GM04504 (cell line): Measurements from ENCODE around the gene UBR1.
"Not testable (repeated sequence)": the region's sequence is repeated elsewhere in the genome, so short reads cannot be mapped to it uniquely, and the experiment has no call there.

Experiments used
- DNase-seq: peaks from one replicate; pipeline ENCODE4 v3.0.0-alpha.2; 2012; ENCODE audit warnings: low read depth

UBR1 gene

GRCh38 chr15:42973114-42973513 lies 132.7 kb downstream of the UBR1 start:
- DNase-seq, result no peak

GRCh38 chr15:42971830-42972229 lies 134.0 kb downstream of the UBR1 start:
- no peak for DNase-seq

GRCh38 chr15:42964476-42964875 lies 141.4 kb downstream of the UBR1 start:
- no peak for DNase-seq

GRCh38 chr15:42955518-42955917 lies 150.3 kb downstream of the UBR1 start:
- peak; percentile 38 for DNase-seq

- no peak for DNase-seq
Observed at GRCh38 chr15:42954291-42954690, 151.5 kb downstream of the UBR1 start.

- DNase-seq, result not testable (repeated sequence)
Observed at GRCh38 chr15:42948898-42949297, 156.9 kb downstream of the UBR1 start.

- no peak for DNase-seq
Observed at GRCh38 chr15:42940527-42940926, 165.3 kb downstream of the UBR1 start.

GRCh38 chr15:42939841-42940240 lies 166.0 kb downstream of the UBR1 start:
- no peak for DNase-seq

GRCh38 chr15:42937143-42937542 lies 168.7 kb downstream of the UBR1 start:
- no peak for DNase-seq

- no peak for DNase-seq
Observed at GRCh38 chr15:42933886-42934667, 171.8 kb downstream of the UBR1 start.

- no peak for DNase-seq
Observed at GRCh38 chr15:42932833-42933515, 172.9 kb downstream of the UBR1 start.

- DNase-seq, result no peak
Observed at GRCh38 chr15:42931702-42932486, 173.9 kb downstream of the UBR1 start.

GRCh38 chr15:42929306-42929848 lies 176.5 kb downstream of the UBR1 start:
- no peak for DNase-seq

- no peak for DNase-seq
Observed at GRCh38 chr15:42921342-42921731, 184.5 kb downstream of the UBR1 start.

- DNase-seq, result peak; percentile 99
Observed at GRCh38 chr15:42920519-42921341, 185.1 kb downstream of the UBR1 start, which contains the start of gene TTBK2. Gene TTBK2 (minus strand): TSS chr15:42920778. CDS start chr15:42878617, 42,161 bp downstream.

GRCh38 chr15:42919799-42920518 lies 185.9 kb downstream of the UBR1 start:
- no peak for DNase-seq

- DNase-seq, result no peak
Observed at GRCh38 chr15:42919308-42919707, 186.5 kb downstream of the UBR1 start.

- DNase-seq, result no peak
Observed at GRCh38 chr15:42918047-42918446, 187.8 kb downstream of the UBR1 start.

GRCh38 chr15:42915654-42916315 lies 190.1 kb downstream of the UBR1 start:
- DNase-seq, result no peak
